HG03045 (cell line): ENCODE results near the gene WDR37.
"Not testable (repeated sequence)": the region's sequence is repeated elsewhere in the genome, so short reads cannot be mapped to it uniquely, and the experiment has no call there.

ENCODE experiments used
- ATAC-seq: cut with Tn5 transposase; IDR thresholded peaks from one replicate; pipeline ENCODE4 v1.9.1; 2021; ENCODE audit warnings: mild to moderate bottlenecking, moderate library complexity; ENCODE audit not compliant: unreplicated experiment

WDR37 gene

GRCh38 chr10:1151076-1152033 lies 95.2 kb downstream of the WDR37 start:
- no peak for ATAC-seq

- no peak for ATAC-seq
Measured at GRCh38 chr10:1152386-1153250, 96.4 kb downstream of the WDR37 start.

DNA sequence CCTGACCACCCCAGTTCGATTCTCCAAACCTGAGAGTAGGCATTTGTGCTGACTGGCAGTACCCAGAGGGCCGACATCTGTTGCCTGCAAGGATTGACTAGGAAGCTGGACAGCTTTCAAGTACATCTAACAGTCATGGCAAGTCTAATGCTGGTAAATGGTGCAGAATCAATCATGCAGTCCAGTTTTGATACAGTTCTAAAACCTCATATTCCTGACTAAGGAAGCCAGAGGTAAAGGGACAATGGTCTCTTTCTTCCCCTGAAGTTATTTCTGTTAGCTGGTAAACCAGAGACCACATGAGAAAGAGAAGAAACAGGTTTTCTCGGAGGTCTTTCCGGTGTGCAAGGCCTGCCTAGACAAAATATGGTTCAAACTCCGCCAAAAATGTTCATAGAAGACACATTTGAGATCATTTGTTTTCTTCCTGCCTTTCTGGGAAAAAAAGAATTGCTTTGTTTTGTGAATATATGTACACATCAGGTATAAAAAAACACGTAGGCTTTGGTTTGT lies 97.1 kb downstream of the WDR37 start:
- ATAC-seq = no peak

- no peak for ATAC-seq
Measured at GRCh38 chr10:1153805-1154351, 97.7 kb downstream of the WDR37 start.

- ATAC-seq = no peak
Measured at GRCh38 chr10:1154531-1155295, 98.5 kb downstream of the WDR37 start.

DNA sequence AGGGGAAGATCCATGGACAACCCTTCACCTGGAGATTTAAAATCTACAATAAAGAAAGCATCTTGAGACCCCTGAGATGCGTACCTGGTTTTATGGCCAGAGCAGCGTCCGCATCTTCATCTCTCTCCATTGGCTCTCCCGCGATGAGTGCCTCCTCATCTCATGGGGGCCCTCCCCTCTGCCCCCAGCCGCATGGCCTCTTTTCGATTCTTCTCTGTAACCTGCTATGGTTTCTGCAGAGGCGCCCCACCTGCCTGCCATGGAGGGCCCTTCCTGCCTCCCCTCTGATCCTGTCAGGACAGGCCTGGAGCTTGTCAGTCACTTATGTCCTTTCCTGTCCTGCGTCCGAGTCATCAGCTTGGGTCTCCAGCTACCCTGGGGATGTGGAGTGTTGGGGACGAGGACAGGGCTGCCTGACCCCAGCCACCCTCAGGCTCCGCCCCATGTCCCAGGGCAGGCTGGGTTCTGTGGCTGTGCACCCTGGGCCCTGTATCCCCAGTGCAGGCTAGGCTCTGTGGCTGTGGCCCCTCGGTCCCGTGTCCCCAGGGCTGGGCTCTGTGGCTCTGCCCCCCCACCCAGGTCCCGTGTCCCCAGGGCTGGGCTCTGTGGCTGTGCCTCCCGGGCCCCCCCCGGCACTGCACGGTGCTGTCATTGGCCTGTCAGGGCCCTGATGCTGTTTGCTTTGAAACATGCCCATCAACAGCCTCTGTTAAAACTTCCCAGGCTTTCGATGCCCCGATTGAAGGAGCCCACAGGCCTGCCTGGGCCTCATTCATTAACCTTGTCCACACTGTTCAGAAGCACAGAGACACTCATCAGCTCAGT lies 99.8 kb downstream of the WDR37 start:
- no peak for ATAC-seq

- no peak for ATAC-seq
Measured at GRCh38 chr10:1156616-1156886, 100.4 kb downstream of the WDR37 start.

DNA sequence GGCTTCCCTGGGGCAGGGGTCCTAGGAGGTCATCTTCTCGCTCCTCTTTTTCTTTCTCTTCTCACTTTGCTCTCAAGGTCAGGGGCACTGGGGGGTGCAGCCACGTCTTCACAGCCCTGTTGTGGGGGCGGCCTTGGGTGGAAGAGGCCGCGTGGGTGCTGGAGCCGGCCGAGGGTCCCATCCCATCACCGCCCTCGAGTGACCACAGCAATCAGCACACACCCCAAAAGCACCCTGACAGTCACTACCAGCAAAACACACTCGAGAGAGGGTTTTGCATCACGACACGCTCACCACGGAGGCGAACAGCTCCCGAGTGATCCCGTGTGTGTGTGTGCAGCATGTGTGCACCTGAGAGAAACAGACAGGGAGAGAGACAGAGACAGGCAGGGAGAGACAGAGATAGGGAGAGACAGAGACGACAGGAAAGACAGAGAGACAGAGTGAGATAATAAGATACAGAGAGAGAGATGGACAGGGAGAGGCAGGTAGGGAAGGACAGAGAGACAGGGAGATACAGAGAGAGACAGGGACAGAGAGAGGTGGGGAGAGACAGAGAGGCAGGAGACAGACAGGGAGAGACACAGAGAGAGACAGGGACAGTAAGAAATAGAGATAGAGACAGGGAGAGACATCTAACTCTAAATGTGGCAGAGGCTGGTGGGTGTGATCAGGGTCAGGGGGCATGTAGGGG lies 100.9 kb downstream of the WDR37 start:
- ATAC-seq = no peak

DNA sequence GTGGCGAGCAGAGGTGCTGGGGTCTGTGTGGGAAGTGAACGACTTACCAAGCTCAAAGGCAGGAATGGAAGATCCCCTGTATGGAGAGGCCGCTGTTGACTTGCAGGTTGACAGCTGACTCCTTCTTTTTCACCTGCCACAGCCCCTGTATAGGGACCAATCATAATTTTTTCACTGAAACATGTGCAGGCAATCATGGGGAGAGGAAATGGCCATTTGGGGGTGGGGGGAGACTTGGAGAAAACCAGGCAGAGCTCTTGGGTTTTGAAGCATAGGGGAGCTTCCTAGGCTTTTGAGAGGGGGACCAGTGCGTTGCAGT lies 101.4 kb downstream of the WDR37 start:
- no peak for ATAC-seq

DNA sequence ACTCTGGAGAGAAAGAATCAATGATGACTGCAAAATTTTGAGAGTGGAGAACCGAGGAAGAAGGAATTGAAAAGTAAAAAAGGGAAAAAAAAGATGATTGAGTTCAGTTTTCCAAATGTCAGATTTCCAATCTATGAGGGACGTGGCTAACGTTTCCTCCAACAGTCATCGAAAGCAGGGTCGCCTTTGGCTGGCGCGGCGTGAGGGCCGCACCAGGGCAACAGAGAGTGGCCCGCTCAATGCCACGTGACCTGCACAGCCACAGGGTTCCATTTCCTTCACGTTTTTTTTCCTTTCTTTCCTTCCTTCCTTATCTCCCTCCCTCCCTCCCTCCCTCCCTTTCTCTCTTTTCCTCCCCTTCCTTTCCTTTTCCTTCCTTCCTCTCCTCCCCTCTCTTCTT lies 101.9 kb downstream of the WDR37 start:
- no peak for ATAC-seq

GRCh38 chr10:1158536-1158935 lies 102.4 kb downstream of the WDR37 start:
- ATAC-seq = not testable (repeated sequence)

DNA sequence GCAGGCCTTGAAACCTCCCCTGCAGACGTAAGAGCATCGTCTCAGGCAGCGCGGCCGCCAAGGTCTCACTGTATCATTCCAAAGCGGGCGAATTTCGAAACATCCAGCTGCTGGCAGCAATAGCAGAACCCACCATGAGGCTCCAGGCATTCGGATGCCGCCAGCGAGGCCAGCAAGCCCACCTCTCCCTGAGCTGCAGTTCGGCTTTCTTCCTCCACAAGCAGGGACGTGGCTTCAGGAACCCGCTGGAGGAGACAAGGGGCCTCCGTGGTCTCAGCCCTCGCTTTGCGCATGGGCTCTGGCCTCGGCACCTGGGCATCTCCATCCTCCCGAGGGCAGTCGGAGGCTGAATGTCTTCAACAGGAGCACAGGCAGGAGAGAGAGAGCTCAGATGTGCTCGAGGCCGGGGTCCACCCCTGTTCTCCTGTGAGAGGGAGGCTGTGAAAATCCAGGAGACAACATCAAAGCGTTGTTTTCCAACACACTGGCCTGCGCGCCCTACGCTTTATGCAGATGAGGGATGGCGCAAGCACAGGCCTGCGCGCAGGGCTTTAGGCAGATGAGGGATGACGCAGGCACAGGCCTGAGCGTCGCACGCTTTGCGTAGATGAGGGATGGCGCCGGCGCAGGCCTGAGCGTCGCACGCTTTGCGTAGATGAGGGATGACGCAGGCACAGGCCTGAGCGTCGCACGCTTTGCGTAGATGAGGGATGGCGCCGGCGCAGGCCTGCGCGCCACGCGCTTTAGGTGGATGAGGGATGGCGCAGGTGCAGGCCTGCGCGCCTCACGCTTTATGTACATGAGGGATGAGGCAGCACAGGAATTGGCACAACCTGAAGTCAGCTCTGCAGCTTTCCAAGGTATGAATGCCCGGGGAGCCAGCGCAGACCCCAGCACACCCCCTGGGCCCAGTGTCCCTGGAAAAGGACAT lies 103.2 kb downstream of the WDR37 start:
- ATAC-seq = no peak

- ATAC-seq = no peak
Measured at GRCh38 chr10:1160561-1161314, 104.6 kb downstream of the WDR37 start.

DNA sequence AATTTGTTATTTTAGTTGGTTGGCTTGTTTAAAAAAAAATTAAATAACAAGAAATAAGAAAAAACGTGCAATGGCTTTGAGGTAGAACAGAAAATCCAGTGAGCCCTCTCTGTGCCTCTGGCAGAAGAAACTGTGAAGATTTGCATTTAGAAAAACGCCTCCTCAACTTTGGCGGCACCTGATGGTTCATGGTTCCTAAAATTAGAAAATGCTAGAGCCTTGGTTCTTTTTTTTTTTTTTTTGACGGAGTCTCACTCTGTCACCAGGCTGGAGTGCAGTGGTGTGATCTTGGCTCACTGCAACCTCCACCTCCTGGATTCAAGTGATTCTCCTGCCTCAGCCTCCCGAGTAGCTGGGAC lies 105.1 kb downstream of the WDR37 start:
- not testable (repeated sequence) for ATAC-seq

- ATAC-seq = no peak
Measured at GRCh38 chr10:1162481-1163203, 106.5 kb downstream of the WDR37 start.

DNA sequence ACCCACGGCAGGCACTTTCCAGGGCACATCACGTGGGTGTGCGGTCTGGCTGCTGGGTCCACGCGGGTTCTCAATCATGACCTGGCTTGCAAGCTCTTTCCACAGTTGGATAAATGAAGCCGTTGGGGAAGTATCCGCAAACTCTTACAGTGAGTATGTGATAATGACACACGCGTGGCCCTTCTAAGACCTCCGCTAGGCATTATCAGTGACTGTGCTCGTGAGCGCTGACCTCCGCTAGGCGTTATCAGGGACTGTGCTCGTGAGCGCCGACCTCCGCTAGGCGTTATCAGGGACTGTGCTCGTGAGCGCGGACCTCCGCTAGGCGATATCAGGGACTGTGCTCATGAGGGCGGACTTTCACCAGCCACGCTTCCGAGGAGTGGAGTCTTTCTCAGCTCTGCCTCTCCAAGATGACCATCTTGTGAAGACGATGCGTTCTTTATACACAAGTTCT lies 107.0 kb downstream of the WDR37 start:
- no peak for ATAC-seq

DNA sequence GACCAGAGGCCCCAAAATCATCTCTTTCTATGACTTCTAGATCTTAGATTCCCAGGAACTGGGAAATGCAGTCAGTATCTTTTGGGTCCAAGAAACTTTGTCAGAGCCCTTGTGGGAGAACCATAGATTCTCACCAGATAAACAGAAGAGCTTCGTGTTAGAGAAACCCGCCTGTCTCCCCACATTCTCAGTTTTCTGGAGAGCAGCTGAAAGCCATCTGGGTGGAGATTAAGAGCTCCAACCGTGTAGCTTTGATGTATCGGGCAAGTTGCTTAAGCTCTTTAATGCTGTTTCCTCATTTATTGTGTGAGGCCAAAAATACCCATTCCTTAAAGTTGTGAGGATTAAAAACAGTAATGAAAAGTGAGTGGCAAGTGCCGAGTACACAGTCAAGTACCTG lies 107.6 kb downstream of the WDR37 start:
- ATAC-seq = no peak
